ENCODE measurements around the gene COL8A1.
"Not testable (repeated sequence)": the region's sequence is repeated elsewhere in the genome, so short reads cannot be mapped to it uniquely, and the experiment has no call there.

Gene COL8A1

DNA sequence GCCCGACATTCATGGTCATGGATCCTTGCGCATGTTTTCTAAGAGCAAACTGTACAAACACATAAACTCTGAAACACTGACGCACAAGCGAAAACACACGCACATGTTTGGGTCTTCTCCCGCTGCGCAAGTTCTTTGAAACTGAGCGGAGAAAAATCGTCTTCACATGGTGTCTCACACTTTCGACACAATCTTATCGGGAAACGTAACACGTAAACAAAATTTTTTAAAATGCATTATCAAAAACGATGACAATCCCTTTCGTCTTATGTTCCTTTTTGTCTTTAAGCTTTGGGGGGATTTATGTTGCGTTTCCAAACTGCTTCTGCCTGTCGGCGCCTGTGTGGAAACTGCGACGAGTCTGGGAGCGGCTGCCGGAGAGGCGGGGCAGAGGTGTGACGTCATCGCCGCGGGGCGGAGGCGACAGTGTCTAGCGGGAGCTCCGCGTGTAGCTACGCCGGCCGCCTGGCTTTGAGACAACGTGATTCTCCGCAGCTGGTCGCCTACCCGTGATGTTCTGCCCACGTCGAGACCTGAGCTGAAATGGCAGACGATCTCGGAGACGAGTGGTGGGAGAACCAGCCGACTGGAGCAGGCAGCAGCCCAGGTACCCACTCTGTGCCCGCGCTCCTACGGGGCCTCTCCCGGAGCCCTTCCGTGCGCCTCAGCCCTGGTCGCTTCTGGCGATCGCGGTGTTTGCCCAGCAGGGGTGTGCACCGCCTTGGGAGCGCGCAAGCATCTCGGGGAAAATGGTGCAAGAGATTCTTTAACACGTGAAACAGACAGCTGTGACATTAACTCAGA lies 179.2 kb downstream of the COL8A1 start, which contains the start of gene CMSS1:
TSS of gene CMSS1 (plus strand) at position 426 of the 804 bp plus-strand sequence.
- DNase-seq: peak; percentile 95

DNA sequence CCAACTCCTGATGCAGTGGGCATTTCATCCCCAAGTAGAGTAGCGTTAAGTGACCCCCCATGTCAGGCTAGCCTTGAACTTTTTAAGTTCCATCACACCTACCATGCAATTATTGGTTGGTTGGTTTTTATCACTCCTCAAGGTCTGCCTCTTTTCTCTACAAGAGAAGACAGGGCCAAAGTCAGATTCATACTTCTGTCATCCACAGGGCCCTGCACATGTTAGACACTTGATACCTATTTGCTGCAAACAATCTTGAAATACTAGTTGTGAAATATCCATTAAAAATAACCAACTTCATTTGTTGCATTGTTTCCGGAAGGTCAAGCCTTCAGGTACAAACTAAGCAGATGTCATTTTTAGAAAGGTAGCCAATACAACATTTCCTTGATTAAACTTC lies 180.4 kb downstream of the COL8A1 start:
- DNase-seq: peak; percentile 2

- DNase-seq: no peak
Observed at GRCh38 chr3:99823723-99824711, 185.6 kb downstream of the COL8A1 start.

DNA sequence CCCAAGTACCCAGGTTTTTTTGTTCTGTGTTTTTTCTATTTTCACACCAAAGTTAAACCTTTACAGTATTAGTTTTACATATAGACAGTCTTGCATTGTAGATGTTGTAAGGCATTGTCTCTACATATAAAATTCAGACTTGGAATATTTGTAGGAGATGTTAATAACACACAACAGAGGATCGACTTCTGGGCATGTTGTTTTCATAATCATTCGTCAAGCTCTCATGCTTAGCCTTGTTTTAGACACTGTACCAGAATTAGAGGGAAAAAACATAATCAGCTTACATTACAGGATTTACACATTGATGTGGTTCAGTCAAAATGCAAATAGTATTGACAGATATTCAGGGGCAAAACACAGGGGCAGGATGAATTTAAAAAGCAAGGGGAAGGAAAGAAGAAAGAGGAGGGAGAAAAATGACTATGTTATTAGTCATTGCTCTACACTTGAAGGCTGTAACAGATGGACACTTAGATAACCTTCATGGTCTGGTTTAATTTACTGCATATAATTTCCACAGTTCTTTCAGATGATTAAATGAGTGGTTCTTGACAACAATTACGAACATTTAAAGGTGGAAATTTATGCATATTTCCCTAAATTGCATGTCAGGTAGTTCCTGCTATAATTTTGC lies 186.7 kb downstream of the COL8A1 start:
- DNase-seq: peak; percentile 36

DNA sequence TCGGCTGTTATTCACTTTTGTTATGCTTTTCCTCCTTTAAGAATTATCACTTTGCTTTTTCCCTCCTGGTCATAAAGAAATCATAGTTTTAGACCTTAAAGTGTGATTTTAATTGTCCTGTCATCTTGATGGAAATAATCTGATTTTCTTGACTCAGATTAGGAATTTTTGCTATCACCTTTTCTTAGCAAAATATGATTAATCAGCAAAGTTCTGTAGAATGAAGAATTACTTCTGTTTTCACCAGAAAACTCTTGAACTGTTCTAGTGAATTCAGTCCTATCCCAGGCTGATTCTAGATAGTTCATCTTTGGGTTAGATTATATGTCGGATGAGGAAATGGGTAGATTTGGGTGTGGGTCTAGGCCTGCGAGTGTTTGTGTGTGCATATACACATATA lies 191.4 kb downstream of the COL8A1 start:
- no peak for DNase-seq

DNA sequence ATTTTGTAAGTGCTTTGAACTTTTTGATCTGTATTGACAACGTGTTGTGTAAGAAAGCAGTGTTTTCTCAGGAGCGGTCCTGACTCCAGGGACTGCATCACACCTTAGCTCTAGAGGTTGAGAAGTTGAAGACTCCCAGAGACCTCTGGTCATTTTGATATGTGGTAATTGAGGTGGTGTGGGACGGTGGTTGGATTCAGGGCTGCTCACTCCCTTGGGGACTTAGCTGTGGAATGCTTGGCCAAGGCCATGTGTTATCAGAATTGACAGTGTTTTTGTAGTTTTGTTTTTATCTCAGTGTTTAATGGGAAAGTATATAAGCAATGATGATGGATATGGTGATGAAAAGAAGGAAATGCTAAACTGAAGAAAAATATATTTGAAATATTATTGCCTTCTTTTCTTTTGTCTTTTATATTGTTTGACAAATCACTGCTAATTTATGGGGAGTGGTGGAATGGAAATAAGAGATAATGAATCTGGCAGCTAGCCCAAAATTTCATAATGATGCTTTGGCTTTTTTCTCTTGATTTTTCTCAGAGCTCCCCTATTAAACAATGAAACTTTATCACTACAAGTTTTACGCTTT lies 195.3 kb downstream of the COL8A1 start:
- DNase-seq: no peak

DNA sequence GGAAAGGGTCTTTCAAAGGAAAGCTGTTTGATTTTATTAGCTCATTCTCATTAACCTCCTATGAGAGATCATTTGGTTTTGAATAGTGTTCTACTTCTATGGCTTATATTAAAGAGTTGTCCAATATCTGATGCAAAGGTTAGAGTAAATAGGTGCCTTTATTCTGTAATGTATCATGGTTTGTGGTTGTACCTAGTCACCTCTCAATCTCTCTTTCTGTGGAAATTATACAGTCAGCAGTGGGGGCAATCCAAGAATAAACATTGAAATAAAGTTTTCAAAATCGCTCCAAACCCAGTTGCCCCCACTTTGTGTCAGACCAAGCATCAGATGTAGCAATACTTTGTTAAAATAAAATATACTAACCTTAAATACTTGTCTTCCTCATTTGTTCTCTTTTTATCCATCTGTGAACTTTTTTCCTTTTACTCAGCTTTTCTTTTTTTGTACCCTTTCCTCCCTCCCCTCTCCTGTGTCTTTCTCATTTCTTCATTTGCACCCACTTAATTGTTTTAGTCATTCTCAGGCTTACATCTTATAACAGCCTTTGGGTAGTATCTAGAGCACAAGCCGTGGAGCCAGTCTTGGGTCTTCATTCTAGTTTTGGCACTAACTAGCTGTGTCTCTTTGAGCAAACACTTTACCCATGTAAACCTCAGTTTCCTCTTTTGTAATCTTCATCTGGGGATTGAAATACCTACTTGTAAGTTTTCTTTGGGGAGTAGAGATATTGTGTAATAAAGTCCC lies 196.0 kb downstream of the COL8A1 start:
- DNase-seq: no peak

GRCh38 chr3:99836681-99837080 lies 198.3 kb downstream of the COL8A1 start:
- DNase-seq: no peak

- no peak for DNase-seq
Observed at GRCh38 chr3:99837715-99838114, 199.3 kb downstream of the COL8A1 start.

- DNase-seq: no peak
Observed at GRCh38 chr3:99838755-99839154, 200.4 kb downstream of the COL8A1 start.

DNA sequence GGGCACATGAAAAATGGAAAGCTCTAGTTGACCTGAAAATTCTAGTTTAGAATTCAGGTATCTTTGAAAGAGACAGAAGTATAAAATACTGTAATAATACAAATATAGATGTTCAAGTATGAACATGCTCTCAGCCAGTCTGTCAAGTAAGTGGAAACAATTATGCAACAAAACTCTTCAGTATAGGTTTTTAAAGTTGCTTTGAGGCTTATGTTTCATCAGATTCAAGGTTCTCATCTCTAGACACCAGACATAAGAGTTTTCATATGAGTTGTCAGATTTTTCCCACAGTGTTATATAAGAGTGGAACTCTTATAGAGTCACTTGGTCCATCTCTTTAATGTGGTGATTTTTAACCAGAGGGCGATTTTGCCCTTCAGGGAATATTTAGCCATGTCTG lies 201.2 kb downstream of the COL8A1 start:
- DNase-seq: no peak

DNA sequence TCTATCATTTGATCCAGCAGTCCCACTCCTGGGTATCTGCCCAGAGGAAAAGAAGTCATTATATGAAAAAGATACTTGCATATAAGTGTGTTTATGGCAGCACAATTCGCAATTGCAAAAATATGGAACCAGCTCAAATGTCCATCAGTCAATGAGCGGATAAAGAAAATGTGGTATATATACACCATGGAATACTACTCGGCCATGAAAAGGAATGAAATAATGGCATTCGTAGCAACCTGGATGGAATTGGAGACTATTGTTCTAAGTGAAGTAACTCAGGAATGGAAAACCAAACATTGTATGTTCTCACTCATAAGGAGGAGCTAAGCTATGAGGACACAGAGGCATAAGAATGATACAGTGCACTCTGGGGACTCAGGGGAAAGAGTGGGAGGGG lies 203.6 kb downstream of the COL8A1 start:
- not testable (repeated sequence) for DNase-seq

GRCh38 chr3:99842826-99843589 lies 204.6 kb downstream of the COL8A1 start:
- no peak for DNase-seq

DNA sequence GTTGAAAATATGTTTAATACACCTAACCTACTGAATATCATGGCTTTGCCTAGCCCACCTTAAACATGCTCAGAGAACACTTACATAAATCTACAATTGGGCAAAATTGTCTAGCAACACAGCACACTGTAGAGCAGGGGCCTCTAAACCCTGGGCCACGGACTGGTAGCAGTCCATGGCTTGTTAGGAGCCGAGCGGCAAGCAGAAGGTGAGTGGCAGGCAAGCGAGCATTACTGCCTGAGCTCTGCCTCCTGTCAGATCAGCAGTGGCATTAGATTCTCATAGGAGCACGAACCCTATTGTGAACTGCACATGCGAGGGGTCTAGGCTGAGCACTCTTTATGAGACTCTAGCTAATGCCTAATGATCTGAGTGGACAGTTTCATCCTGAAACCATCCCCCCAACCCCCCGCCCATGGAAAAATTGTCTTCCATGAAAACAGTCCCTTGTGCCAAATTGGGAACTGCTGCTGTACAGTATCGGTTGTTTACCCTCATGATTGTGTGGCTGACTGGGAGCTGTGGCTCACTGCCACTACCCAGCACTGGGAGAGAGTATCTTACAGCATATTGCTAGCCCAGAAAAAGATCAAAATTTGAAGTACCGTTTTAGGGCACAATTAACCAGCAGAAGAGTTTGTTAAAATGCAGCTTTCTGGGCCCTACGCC lies 205.3 kb downstream of the COL8A1 start:
- no peak for DNase-seq

- DNase-seq: no peak
Observed at GRCh38 chr3:99845331-99845730, 206.9 kb downstream of the COL8A1 start.

GRCh38 chr3:99845999-99846398 lies 207.6 kb downstream of the COL8A1 start:
- no peak for DNase-seq

DNA sequence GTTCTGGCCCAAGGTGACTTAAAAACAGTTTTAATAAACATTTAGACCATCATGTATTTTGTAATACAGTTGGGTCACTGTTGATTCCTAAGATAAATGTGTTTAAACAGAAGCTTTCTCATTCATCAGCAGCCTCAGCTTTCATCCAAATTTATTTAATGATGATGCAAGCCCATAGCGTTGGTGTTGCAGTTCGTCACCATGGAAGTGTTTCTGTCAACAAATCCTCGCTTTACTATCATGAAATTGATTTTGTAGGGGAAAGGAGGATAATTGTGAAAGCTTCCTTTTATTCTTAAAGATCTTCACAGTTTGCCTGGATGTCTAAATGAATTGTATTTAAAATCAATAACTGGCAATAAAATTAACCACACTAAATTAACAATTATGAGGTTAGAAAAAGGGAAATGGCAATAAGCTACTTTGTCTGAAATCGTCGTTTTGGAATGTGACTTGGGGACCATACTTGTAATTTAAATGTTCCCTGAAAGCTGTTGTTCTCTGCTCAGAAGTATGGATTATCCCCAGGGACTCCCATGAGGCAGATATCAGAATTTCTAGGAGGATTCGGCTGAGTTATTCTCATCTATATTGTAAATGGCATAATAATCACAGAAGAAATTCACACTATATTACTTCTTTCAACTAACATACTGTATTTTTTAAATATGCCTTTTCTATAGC lies 208.2 kb downstream of the COL8A1 start:
- DNase-seq: no peak

DNA sequence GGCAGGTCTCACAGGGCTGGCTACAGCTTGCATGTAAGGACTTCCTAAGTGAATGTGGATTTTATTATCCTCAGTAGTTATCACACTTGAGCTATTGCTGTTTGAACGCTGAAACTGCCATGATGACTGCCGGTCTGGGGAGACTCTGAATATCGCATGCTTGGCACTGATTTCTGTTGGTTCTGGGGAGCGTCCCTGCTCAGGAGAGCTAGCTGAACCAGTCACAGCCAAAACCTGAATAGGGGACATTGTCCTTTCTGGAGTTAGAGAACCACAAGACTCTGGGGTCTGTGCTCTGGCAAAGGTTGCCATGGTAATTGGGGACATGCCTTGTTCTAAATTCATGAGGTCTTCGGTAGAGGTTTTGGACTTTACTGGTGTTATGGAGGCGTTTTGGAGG lies 210.0 kb downstream of the COL8A1 start:
- DNase-seq: no peak
